ENCODE measurements around the gene NEBL. TPM values are rescaled to one million over a fixed set of nuclear protein-coding genes. Genes with fewer than 3 reads are reported as not detected.

The NEBL gene
- total RNA-seq, 1 experiment from 2014 or later: 0.20 TPM

GRCh38 chr10:20811131-20811530, 86.0 kb downstream of the NEBL start:
- Histone ChIP-seq H3K4me3 (no peak overlapping the region), H3K4me1 (no peaks in the 10 kb centered on the region), H3K9me3 (replicated peaks) (no peaks in the 10 kb centered on the region), H3K27ac (no peak overlapping the region), H3K36me3 (no peaks in the 10 kb centered on the region), H3K27me3 (no peaks in the 10 kb centered on the region)
- peak in 1 of 2 experiments; percentile 4 for DNase-seq

GRCh38 chr10:20809631-20810030, 87.5 kb downstream of the NEBL start:
- no peak overlapping the region for H3K27ac ChIP-seq
- no peak overlapping the region for H3K4me3 ChIP-seq
- H3K4me1 ChIP-seq: no peaks in the 10 kb centered on the region
- H3K36me3 ChIP-seq: no peaks in the 10 kb centered on the region
- DNase-seq: no peak
- no peaks in the 10 kb centered on the region for H3K27me3 ChIP-seq
- no peaks in the 10 kb centered on the region for H3K9me3 ChIP-seq (replicated peaks)

- no peak overlapping the region for H3K4me3 ChIP-seq
- no peaks in the 10 kb centered on the region for H3K36me3 ChIP-seq
- H3K4me1 ChIP-seq: no peaks in the 10 kb centered on the region
- no peaks in the 10 kb centered on the region for H3K27me3 ChIP-seq
- DNase-seq: no peak
- H3K27ac ChIP-seq: no peak overlapping the region
- no peaks in the 10 kb centered on the region for H3K9me3 ChIP-seq (replicated peaks)
These were observed 90.6 kb downstream of the NEBL start for GRCh38 chr10:20806487-20806886.

- H3K27me3 ChIP-seq: no peaks in the 10 kb centered on the region
- no peaks in the 10 kb centered on the region for H3K4me1 ChIP-seq
- H3K4me3 ChIP-seq: no peak overlapping the region
- H3K9me3 ChIP-seq (replicated peaks): no peaks in the 10 kb centered on the region
- H3K27ac ChIP-seq: no peak overlapping the region
- H3K36me3 ChIP-seq: no peaks in the 10 kb centered on the region
- no peak for DNase-seq
These were observed 99.8 kb downstream of the NEBL start for GRCh38 chr10:20797290-20797689.

- H3K27ac ChIP-seq: no peak overlapping the region
- H3K4me1 ChIP-seq: no peaks in the 10 kb centered on the region
- H3K36me3 ChIP-seq: no peaks in the 10 kb centered on the region
- no peak for DNase-seq
- no peaks in the 10 kb centered on the region for H3K27me3 ChIP-seq
- no peak overlapping the region for H3K4me3 ChIP-seq
- no peaks in the 10 kb centered on the region for H3K9me3 ChIP-seq (replicated peaks)
These were observed 101.7 kb downstream of the NEBL start for GRCh38 chr10:20795391-20795790.

GRCh38 chr10:20785174-20785573, 111.9 kb downstream of the NEBL start:
- Histone ChIP-seq H3K27ac (no peak overlapping the region), H3K4me1 (no peaks in the 10 kb centered on the region), H3K9me3 (replicated peaks) (no peaks in the 10 kb centered on the region), H3K4me3 (no peak overlapping the region), H3K27me3 (no peaks in the 10 kb centered on the region), H3K36me3 (no peaks in the 10 kb centered on the region)
- DNase-seq: no peak

- no peaks in the 10 kb centered on the region for H3K9me3 ChIP-seq (replicated peaks)
- H3K4me3 ChIP-seq: no peak overlapping the region
- H3K4me1 ChIP-seq: no peaks in the 10 kb centered on the region
- no peaks in the 10 kb centered on the region for H3K36me3 ChIP-seq
- no peaks in the 10 kb centered on the region for H3K27me3 ChIP-seq
- no peak for DNase-seq
- no peak overlapping the region for H3K27ac ChIP-seq
These were observed 118.9 kb downstream of the NEBL start for GRCh38 chr10:20778008-20778757.

- DNase-seq: no peak
- no peak overlapping the region for H3K4me3 ChIP-seq
- H3K27ac ChIP-seq: no peak overlapping the region
- no peaks in the 10 kb centered on the region for H3K4me1 ChIP-seq
- no peaks in the 10 kb centered on the region for H3K36me3 ChIP-seq
- no peaks in the 10 kb centered on the region for H3K9me3 ChIP-seq (replicated peaks)
- no peaks in the 10 kb centered on the region for H3K27me3 ChIP-seq
These were observed 120.6 kb downstream of the NEBL start for GRCh38 chr10:20776384-20777118.

- DNase-seq: no peak
- Histone ChIP-seq H3K4me1 (no peaks in the 10 kb centered on the region), H3K36me3 (no peaks in the 10 kb centered on the region), H3K27ac (no peak overlapping the region), H3K9me3 (replicated peaks) (no peaks in the 10 kb centered on the region), H3K4me3 (no peak overlapping the region), H3K27me3 (no peaks in the 10 kb centered on the region)
These were observed 126.1 kb downstream of the NEBL start for GRCh38 chr10:20771051-20771450.

GRCh38 chr10:20769481-20769880, 127.6 kb downstream of the NEBL start:
- H3K9me3 ChIP-seq (replicated peaks): no peaks in the 10 kb centered on the region
- no peaks in the 10 kb centered on the region for H3K4me1 ChIP-seq
- no peak for DNase-seq
- H3K27me3 ChIP-seq: no peaks in the 10 kb centered on the region
- no peaks in the 10 kb centered on the region for H3K36me3 ChIP-seq
- H3K4me3 ChIP-seq: no peak overlapping the region
- H3K27ac ChIP-seq: no peak overlapping the region

GRCh38 chr10:20768843-20769242, 128.3 kb downstream of the NEBL start:
- Histone ChIP-seq H3K36me3 (no peaks in the 10 kb centered on the region), H3K9me3 (replicated peaks) (no peaks in the 10 kb centered on the region), H3K27me3 (no peaks in the 10 kb centered on the region), H3K4me1 (no peaks in the 10 kb centered on the region), H3K4me3 (no peak overlapping the region), H3K27ac (no peak overlapping the region)
- peak in 1 of 2 experiments; percentile 56 for DNase-seq

GRCh38 chr10:20767028-20767427, 130.1 kb downstream of the NEBL start:
- Histone ChIP-seq H3K36me3 (no peaks in the 10 kb centered on the region), H3K4me1 (no peaks in the 10 kb centered on the region), H3K4me3 (no peak overlapping the region), H3K27me3 (no peaks in the 10 kb centered on the region), H3K9me3 (replicated peaks) (no peaks in the 10 kb centered on the region), H3K27ac (no peak overlapping the region)
- DNase-seq: no peak

- Histone ChIP-seq H3K36me3 (no peaks in the 10 kb centered on the region), H3K27ac (no peak overlapping the region), H3K4me3 (no peak overlapping the region), H3K4me1 (no peaks in the 10 kb centered on the region), H3K27me3 (no peaks in the 10 kb centered on the region), H3K9me3 (replicated peaks) (no peaks in the 10 kb centered on the region)
- no peak for DNase-seq
These were observed 132.0 kb downstream of the NEBL start for GRCh38 chr10:20765066-20765465.

- DNase-seq: no peak
- Histone ChIP-seq H3K4me1 (no peaks in the 10 kb centered on the region), H3K9me3 (replicated peaks) (no peaks in the 10 kb centered on the region), H3K27ac (no peak overlapping the region), H3K4me3 (no peak overlapping the region), H3K36me3 (no peaks in the 10 kb centered on the region), H3K27me3 (no peaks in the 10 kb centered on the region)
These were observed 136.7 kb downstream of the NEBL start for GRCh38 chr10:20760460-20760859.

- no peak for DNase-seq
- Histone ChIP-seq H3K4me3 (no peak overlapping the region), H3K9me3 (replicated peaks) (no peaks in the 10 kb centered on the region; the same call in 1 of the 2 replicates), H3K4me1 (no peaks in the 10 kb centered on the region), H3K36me3 (no peaks in the 10 kb centered on the region), H3K27me3 (no peaks in the 10 kb centered on the region), H3K27ac (no peak overlapping the region)
These were observed 148.6 kb downstream of the NEBL start for GRCh38 chr10:20748551-20748950.

Measured in SJCRH30 (cell line).